Kidney (tissue), 14 donors: Measurements from ENCODE around the gene CALML3. TPM values are rescaled to one million over a fixed set of nuclear protein-coding genes. Genes with fewer than 3 reads are reported as not detected.

Source experiments
- DNase-seq, 5 donors: peaks; one replicate each; pipeline ENCODE4 v3.0.0-alpha.2; 2013 to 2020
- FAIRE-seq: peaks from 2 replicates; lab custom pipeline; 2012; peaks lifted over from hg19 to GRCh38; lab: Jason Lieb, UNC
- H3K27ac ChIP-seq, 2 donors: one replicate each; pipeline ENCODE4 v1.7.0; 2013; ENCODE audit warnings: low read depth in 2 of 2, low read length in 2 of 2, inconsistent platforms in 1 of 2
- H3K27me3 ChIP-seq: one replicate; pipeline ENCODE4 v1.7.1; 2013; ENCODE audit warnings: low read length, inconsistent platforms; ENCODE audit not compliant: control insufficient read depth, insufficient read depth
- H3K36me3 ChIP-seq, 3 donors: one replicate each; pipeline versions ENCODE4 v1.7.0 to v1.7.1; 2013; ENCODE audit warnings: low read length in 3 of 3, control low read depth in 1 of 3, inconsistent platforms in 1 of 3; ENCODE audit not compliant: insufficient read depth in 3 of 3, control insufficient read depth in 2 of 3
- H3K4me1 ChIP-seq, 3 donors: one replicate each; pipeline versions ENCODE4 v1.7.0 to v1.7.1; 2013; ENCODE audit warnings: low read length in 3 of 3, inconsistent platforms in 1 of 3, low read depth in 1 of 3; ENCODE audit not compliant: control insufficient read depth in 2 of 3, insufficient read depth in 2 of 3
- H3K4me3 ChIP-seq, 3 donors: one replicate each; pipeline versions ENCODE4 v1.7.0 to v1.8.1; 2013; ENCODE audit warnings: low read length in 3 of 3, control low read depth in 1 of 3, inconsistent platforms in 1 of 3
- H3K9ac ChIP-seq, 3 donors: one replicate each; pipeline versions ENCODE4 v1.7.0 to v1.7.1; 2013; ENCODE audit warnings: low read length in 3 of 3, control low read depth in 1 of 3, inconsistent platforms in 1 of 3
- H3K9me3 ChIP-seq, 3 donors: one replicate each; pipeline versions ENCODE4 v1.7.0 to v1.7.1; 2013; ENCODE audit warnings: low read length in 3 of 3, control low read depth in 1 of 3, inconsistent platforms in 1 of 3; ENCODE audit not compliant: control insufficient read depth in 2 of 3, insufficient read depth in 1 of 3
- CTCF ChIP-seq: IDR thresholded peaks from 3 replicates; pipeline ENCODE4 v1.5.1; 2012; ENCODE audit warnings: mild to moderate bottlenecking, moderate library complexity, borderline replicate concordance; ENCODE audit not compliant: insufficient read depth; ENCODE audit errors: extremely low read depth
- intact Hi-C: fragments of 100-400 bp; cut with DNase I; formaldehyde crosslinking; loops from one replicate; pipeline ENCODE4 v1.11.1; 2022
- polyA plus RNA-seq: library from polyadenylated mRNA; stranded (reverse); fragments of 350-450 nt; fragmentation: Illumina TruSeq; extraction: RNeasy Lipid Tissue Mini Kit (QIAGEN cat#74804); gene quantifications from one replicate; pipeline ENCODE4 v1.2.3, GENCODE V29; 2014; ENCODE audit warnings: low read depth, low replicate concordance; ENCODE audit not compliant: insufficient read depth
- total RNA-seq: library from RNA; stranded (reverse); fragmentation: NEBNext Ultra II Directional; extraction: Animal tissue kit (Norgen Biotek cat#: 25700); gene quantifications from one replicate; pipeline ENCODE4 v1.2.1, GENCODE V29; 2021
- donor health status: control.
- donor health status: control.
- donor health status: control.
- donor health status: control.
- donor health status: control.
- donor health status: DM: yes; HTN: yes; CAD: no.
- donor health status: Normal renal cell carcinoma (clear cell type).

Gene CALML3
- total and polyA plus RNA-seq, 2 donors from 2014 or later, result 15.9 TPM; not detected in 1

- FAIRE-seq, result no peak
- TF ChIP-seq CTCF, result no peak
- Histone ChIP-seq H3K36me3 (no peaks in the 10 kb centered on the region), H3K4me3 (no peak overlapping the region), H3K4me1 (peaks cover 0 to 8% (median 6%) of the 10 kb centered on the region in 3 donors), H3K9ac (no peak overlapping the region), H3K27me3 (no peaks in the 10 kb centered on the region), H3K27ac (no peak overlapping the region), H3K9me3 (no peaks in the 10 kb centered on the region)
- intact Hi-C loops, result no loop called here
- peak in 1 of 5 donors; percentile 24 for DNase-seq
These were observed 16.0 kb upstream of the CALML3 start for GRCh38 chr10:5508786-5509185.

- H3K27me3 ChIP-seq, result no peaks in the 10 kb centered on the region
- no peaks in the 10 kb centered on the region for H3K9me3 ChIP-seq
- DNase-seq, result peak in 1 of 5 donors; percentile 38
- H3K9ac ChIP-seq, result no peak overlapping the region
- intact Hi-C loops, result no loop called here
- H3K36me3 ChIP-seq, result no peaks in the 10 kb centered on the region
- H3K27ac ChIP-seq, result no peak overlapping the region
- no peak overlapping the region for H3K4me3 ChIP-seq
- TF ChIP-seq CTCF, result no peak
- no peak for FAIRE-seq
- H3K4me1 ChIP-seq, result peaks cover 0 to 8% (median 5%) of the 10 kb centered on the region in 3 donors
These were observed 15.5 kb upstream of the CALML3 start for GRCh38 chr10:5509236-5509635.

- Histone ChIP-seq H3K27ac (no peak overlapping the region), H3K36me3 (no peaks in the 10 kb centered on the region), H3K4me1 (peaks cover 0 to 11% (median 8%) of the 10 kb centered on the region in 3 donors), H3K27me3 (no peaks in the 10 kb centered on the region), H3K4me3 (no peak overlapping the region), H3K9ac (no peak overlapping the region), H3K9me3 (no peaks in the 10 kb centered on the region)
- DNase-seq, result peak in 1 of 5 donors; percentile 51
- no peak for FAIRE-seq
- no peak for TF ChIP-seq CTCF
- intact Hi-C loops, result no loop called here
These were observed 15.1 kb upstream of the CALML3 start for GRCh38 chr10:5509691-5510090.
